NCI-H2227 (cell line): Measurements from ENCODE around the gene MPV17L2.
"Not testable (repeated sequence)": the region's sequence is repeated elsewhere in the genome, so short reads cannot be mapped to it uniquely, and the experiment has no call there.

Experiments
- DNase-seq: peaks from one replicate; lab custom pipeline; 2025; ENCODE audit not compliant: unreplicated experiment; lab: John Stamatoyannopoulos, UW

MPV17L2 gene

GRCh38 chr19:18190278-18190677 lies 2.7 kb upstream of the MPV17L2 start:
- no peak for DNase-seq

GRCh38 chr19:18191640-18192062 lies 1.4 kb upstream of the MPV17L2 start:
- DNase-seq = no peak

- peak; percentile 38 for DNase-seq
Observed at GRCh38 chr19:18193388-18194180, 566 bp downstream of the MPV17L2 start.

GRCh38 chr19:18194181-18194530 lies 1.1 kb downstream of the MPV17L2 start:
- no peak for DNase-seq

- DNase-seq = peak; percentile 18
Observed at GRCh38 chr19:18194554-18195238, 1.7 kb downstream of the MPV17L2 start.

GRCh38 chr19:18196511-18196845 lies 3.5 kb downstream of the MPV17L2 start:
- no peak for DNase-seq

GRCh38 chr19:18197306-18197705 lies 4.3 kb downstream of the MPV17L2 start:
- no peak for DNase-seq

GRCh38 chr19:18197941-18198340 lies 4.9 kb downstream of the MPV17L2 start:
- DNase-seq = no peak

- DNase-seq = no peak
Observed at GRCh38 chr19:18198374-18198773, 5.4 kb downstream of the MPV17L2 start.

GRCh38 chr19:18202397-18202777 lies 9.4 kb downstream of the MPV17L2 start:
- DNase-seq = no peak

GRCh38 chr19:18202778-18203407 lies 9.9 kb downstream of the MPV17L2 start:
- DNase-seq = peak; percentile 46

- DNase-seq = peak; percentile 66
Observed at GRCh38 chr19:18203408-18203862, 10.4 kb downstream of the MPV17L2 start.

GRCh38 chr19:18203863-18204393 lies 10.9 kb downstream of the MPV17L2 start, which contains the start of gene RAB3A:
RAB3A (minus strand) TSS chr19:18204042; CDS start chr19:18202740, 1,302 bp downstream.
- peak; percentile 99 for DNase-seq

- peak; percentile 86 for DNase-seq
Observed at GRCh38 chr19:18204394-18205199, 11.6 kb downstream of the MPV17L2 start.

GRCh38 chr19:18205200-18205892 lies 12.3 kb downstream of the MPV17L2 start:
- peak; percentile 71 for DNase-seq

GRCh38 chr19:18206018-18206417 lies 13.0 kb downstream of the MPV17L2 start:
- no peak for DNase-seq

GRCh38 chr19:18208098-18208951 lies 15.3 kb downstream of the MPV17L2 start:
- peak; percentile 24 for DNase-seq

GRCh38 chr19:18209912-18210311 lies 16.9 kb downstream of the MPV17L2 start:
- DNase-seq = not testable (repeated sequence)

- no peak for DNase-seq
Observed at GRCh38 chr19:18211683-18212082, 18.7 kb downstream of the MPV17L2 start.
